ENCODE results near the gene DNM2.

The DNM2 gene

GRCh38 chr19:10846500-10847202 is 128.8 kb downstream of the DNM2 start:
- no peak overlapping the region for H3K14ac ChIP-seq (ENCODE audit: low read length in 2 of 2)
- H3K27me3 ChIP-seq (ENCODE audit: control insufficient read depth in 1 of 2, insufficient read depth in 1 of 2, low read length in 2 of 2) = peaks cover 0 to 8% of the 10 kb centered on the region in 2 experiments
- H2BK15ac ChIP-seq (ENCODE audit: low read depth, poor library complexity, severe bottlenecking) = no peak overlapping the region
- no peak overlapping the region for H3K4me2 ChIP-seq (ENCODE audit: low read length, poor library complexity, severe bottlenecking)
- no peak overlapping the region for H4K91ac ChIP-seq (ENCODE audit: low read length)
- no peaks in the 10 kb centered on the region for H3K9me3 ChIP-seq (ENCODE audit: control insufficient read depth, low read length)
- H2BK12ac ChIP-seq (ENCODE audit: low read length in 2 of 2) = no peak overlapping the region
- no peak overlapping the region for H3K23ac ChIP-seq (ENCODE audit: low read length in 2 of 2)
- no peak overlapping the region for H3K4me3 ChIP-seq (ENCODE audit: insufficient read depth in 1 of 2, low read depth in 1 of 2, low read length in 2 of 2)
- H3K4ac ChIP-seq (ENCODE audit: low read depth in 1 of 2, low read length in 2 of 2) = no peak overlapping the region
- no peaks in the 10 kb centered on the region for H3K4me1 ChIP-seq (ENCODE audit: control insufficient read depth, insufficient read depth, low read depth, low read length)
- H2BK120ac ChIP-seq (ENCODE audit: low read depth, low read length) = no peak overlapping the region
- no peak overlapping the region for H2BK5ac ChIP-seq (ENCODE audit: low read depth, low read length, poor library complexity, severe bottlenecking)
- H3K79me1 ChIP-seq (replicated peaks; ENCODE audit: low read length, poor library complexity, severe bottlenecking) = no peaks in the 10 kb centered on the region
- no peak overlapping the region for H4K8ac ChIP-seq (ENCODE audit: low read length)
- no peak overlapping the region for H3K9ac ChIP-seq (ENCODE audit: low read length)
- H3K18ac ChIP-seq (ENCODE audit: low read depth in 1 of 2, low read length in 2 of 2) = no peak overlapping the region
- H2AFZ ChIP-seq (ENCODE audit: low read depth, low read length) = no peak overlapping the region
- DNase-seq = no peak
- H3K36me3 ChIP-seq (ENCODE audit: control insufficient read depth in 1 of 2, insufficient read depth in 2 of 2, low read depth in 1 of 2, low read length in 2 of 2) = no peaks in the 10 kb centered on the region
- WGBS = 100% methylated on average over 1 of the region's 2 CpGs
- no peak overlapping the region for H3K27ac ChIP-seq (ENCODE audit: low read length, poor library complexity, severe bottlenecking)
- no peak overlapping the region for H2AK5ac ChIP-seq (ENCODE audit: low read length, severe bottlenecking)

- peak within 1 kb of the TSS in 1 of 2 experiments; percentile 62 for H3K4me3 ChIP-seq (ENCODE audit: insufficient read depth in 1 of 2, low read depth in 1 of 2, low read length in 2 of 2)
- no peak within 1 kb of the TSS for H4K8ac ChIP-seq (ENCODE audit: low read length)
- no peak for DNase-seq
- no peak within 1 kb of the TSS for H2BK120ac ChIP-seq (ENCODE audit: low read depth, low read length)
- no peak within 1 kb of the TSS for H3K14ac ChIP-seq (ENCODE audit: low read length in 2 of 2)
- H3K23ac ChIP-seq (ENCODE audit: low read length in 2 of 2) = no peak within 1 kb of the TSS
- H2BK15ac ChIP-seq (ENCODE audit: low read depth, poor library complexity, severe bottlenecking) = no peak within 1 kb of the TSS
- no peak within 1 kb of the TSS for H3K9ac ChIP-seq (ENCODE audit: low read length)
- no peaks in the 10 kb centered on the region for H3K9me3 ChIP-seq (ENCODE audit: control insufficient read depth, low read length)
- no peaks in the 10 kb centered on the region for H3K36me3 ChIP-seq (ENCODE audit: control insufficient read depth in 1 of 2, insufficient read depth in 2 of 2, low read depth in 1 of 2, low read length in 2 of 2)
- peaks cover 0 to 8% of the 10 kb centered on the region in 2 experiments for H3K27me3 ChIP-seq (ENCODE audit: control insufficient read depth in 1 of 2, insufficient read depth in 1 of 2, low read length in 2 of 2)
- no peaks in the 10 kb centered on the region for H3K4me1 ChIP-seq (ENCODE audit: control insufficient read depth, insufficient read depth, low read depth, low read length)
- no peak within 1 kb of the TSS for H4K91ac ChIP-seq (ENCODE audit: low read length)
- H2BK12ac ChIP-seq (ENCODE audit: low read length in 2 of 2) = no peak within 1 kb of the TSS
- no peak within 1 kb of the TSS for H3K4me2 ChIP-seq (ENCODE audit: low read length, poor library complexity, severe bottlenecking)
- 84% methylated on average over 13 of the region's 14 CpGs for WGBS
- H3K27ac ChIP-seq (ENCODE audit: low read length, poor library complexity, severe bottlenecking) = no peak within 1 kb of the TSS
- no peak within 1 kb of the TSS for H2BK5ac ChIP-seq (ENCODE audit: low read depth, low read length, poor library complexity, severe bottlenecking)
- H3K4ac ChIP-seq (ENCODE audit: low read depth in 1 of 2, low read length in 2 of 2) = no peak within 1 kb of the TSS
- no peak within 1 kb of the TSS for H2AK5ac ChIP-seq (ENCODE audit: low read length, severe bottlenecking)
- no peak within 1 kb of the TSS for H3K18ac ChIP-seq (ENCODE audit: low read depth in 1 of 2, low read length in 2 of 2)
- H3K79me1 ChIP-seq (replicated peaks; ENCODE audit: low read length, poor library complexity, severe bottlenecking) = no peaks in the 10 kb centered on the region
- no peak within 1 kb of the TSS for H2AFZ ChIP-seq (ENCODE audit: low read depth, low read length)
These were observed 130.5 kb downstream of the DNM2 start, which contains the start of gene C19orf38 for GRCh38 chr19:10848230-10848856. C19orf38 (plus strand) TSS chr19:10848415; CDS start chr19:10848509, 94 bp downstream.

GRCh38 chr19:10850631-10851030 is 132.8 kb downstream of the DNM2 start:
- no peak overlapping the region for H2BK15ac ChIP-seq (ENCODE audit: low read depth, poor library complexity, severe bottlenecking)
- H2BK12ac ChIP-seq (ENCODE audit: low read length in 2 of 2) = no peak overlapping the region
- no peak overlapping the region for H3K4me3 ChIP-seq (ENCODE audit: insufficient read depth in 1 of 2, low read depth in 1 of 2, low read length in 2 of 2)
- no peak overlapping the region for H2BK5ac ChIP-seq (ENCODE audit: low read depth, low read length, poor library complexity, severe bottlenecking)
- peaks cover 0 to 8% of the 10 kb centered on the region in 2 experiments for H3K27me3 ChIP-seq (ENCODE audit: control insufficient read depth in 1 of 2, insufficient read depth in 1 of 2, low read length in 2 of 2)
- no peak overlapping the region for H3K14ac ChIP-seq (ENCODE audit: low read length in 2 of 2)
- H4K8ac ChIP-seq (ENCODE audit: low read length) = no peak overlapping the region
- no peak overlapping the region for H3K4ac ChIP-seq (ENCODE audit: low read depth in 1 of 2, low read length in 2 of 2)
- no peak overlapping the region for H3K9ac ChIP-seq (ENCODE audit: low read length)
- H3K4me1 ChIP-seq (ENCODE audit: control insufficient read depth, insufficient read depth, low read depth, low read length) = no peaks in the 10 kb centered on the region
- WGBS = 87% methylated on average over 5 of the region's 5 CpGs
- H3K18ac ChIP-seq (ENCODE audit: low read depth in 1 of 2, low read length in 2 of 2) = no peak overlapping the region
- H4K91ac ChIP-seq (ENCODE audit: low read length) = no peak overlapping the region
- no peak overlapping the region for H3K23ac ChIP-seq (ENCODE audit: low read length in 2 of 2)
- H3K79me1 ChIP-seq (replicated peaks; ENCODE audit: low read length, poor library complexity, severe bottlenecking) = no peaks in the 10 kb centered on the region
- DNase-seq = no peak
- H2AFZ ChIP-seq (ENCODE audit: low read depth, low read length) = no peak overlapping the region
- H3K36me3 ChIP-seq (ENCODE audit: control insufficient read depth in 1 of 2, insufficient read depth in 2 of 2, low read depth in 1 of 2, low read length in 2 of 2) = no peaks in the 10 kb centered on the region
- H3K27ac ChIP-seq (ENCODE audit: low read length, poor library complexity, severe bottlenecking) = no peak overlapping the region
- no peak overlapping the region for H2BK120ac ChIP-seq (ENCODE audit: low read depth, low read length)
- no peaks in the 10 kb centered on the region for H3K9me3 ChIP-seq (ENCODE audit: control insufficient read depth, low read length)
- H2AK5ac ChIP-seq (ENCODE audit: low read length, severe bottlenecking) = no peak overlapping the region
- no peak overlapping the region for H3K4me2 ChIP-seq (ENCODE audit: low read length, poor library complexity, severe bottlenecking)

- H4K8ac ChIP-seq (ENCODE audit: low read length) = no peak overlapping the region
- H3K27me3 ChIP-seq (ENCODE audit: control insufficient read depth in 1 of 2, insufficient read depth in 1 of 2, low read length in 2 of 2) = peaks cover 0 to 8% of the 10 kb centered on the region in 2 experiments
- no peak overlapping the region for H3K18ac ChIP-seq (ENCODE audit: low read depth in 1 of 2, low read length in 2 of 2)
- H3K4me2 ChIP-seq (ENCODE audit: low read length, poor library complexity, severe bottlenecking) = no peak overlapping the region
- WGBS = 65% methylated on average over 7 of the region's 7 CpGs
- no peak overlapping the region for H2BK15ac ChIP-seq (ENCODE audit: low read depth, poor library complexity, severe bottlenecking)
- H2BK120ac ChIP-seq (ENCODE audit: low read depth, low read length) = no peak overlapping the region
- no peak overlapping the region for H2AFZ ChIP-seq (ENCODE audit: low read depth, low read length)
- no peaks in the 10 kb centered on the region for H3K36me3 ChIP-seq (ENCODE audit: control insufficient read depth in 1 of 2, insufficient read depth in 2 of 2, low read depth in 1 of 2, low read length in 2 of 2)
- no peak overlapping the region for H4K91ac ChIP-seq (ENCODE audit: low read length)
- H2BK5ac ChIP-seq (ENCODE audit: low read depth, low read length, poor library complexity, severe bottlenecking) = no peak overlapping the region
- H3K23ac ChIP-seq (ENCODE audit: low read length in 2 of 2) = no peak overlapping the region
- no peaks in the 10 kb centered on the region for H3K4me1 ChIP-seq (ENCODE audit: control insufficient read depth, insufficient read depth, low read depth, low read length)
- H3K9me3 ChIP-seq (ENCODE audit: control insufficient read depth, low read length) = no peaks in the 10 kb centered on the region
- no peak overlapping the region for H3K4me3 ChIP-seq (ENCODE audit: insufficient read depth in 1 of 2, low read depth in 1 of 2, low read length in 2 of 2)
- no peaks in the 10 kb centered on the region for H3K79me1 ChIP-seq (replicated peaks; ENCODE audit: low read length, poor library complexity, severe bottlenecking)
- no peak overlapping the region for H3K9ac ChIP-seq (ENCODE audit: low read length)
- peak; percentile 67 for DNase-seq
- H3K4ac ChIP-seq (ENCODE audit: low read depth in 1 of 2, low read length in 2 of 2) = no peak overlapping the region
- H3K14ac ChIP-seq (ENCODE audit: low read length in 2 of 2) = no peak overlapping the region
- H2BK12ac ChIP-seq (ENCODE audit: low read length in 2 of 2) = no peak overlapping the region
- no peak overlapping the region for H2AK5ac ChIP-seq (ENCODE audit: low read length, severe bottlenecking)
- H3K27ac ChIP-seq (ENCODE audit: low read length, poor library complexity, severe bottlenecking) = no peak overlapping the region
These were observed 134.4 kb downstream of the DNM2 start for GRCh38 chr19:10852098-10852800.
